A673 (cell line): ENCODE measurements around the gene SLC7A6. TPM values are rescaled to one million over a fixed set of nuclear protein-coding genes. Genes with fewer than 3 reads are reported as not detected.

Experiments
- BruUV-seq: library from RNA; stranded (reverse); fragments of 400-500 nt; replicated peaks from 2 replicates; lab custom pipeline; 2021; lab: Mats Ljungman, UMichigan
- CTCF ChIA-PET: fragments of 300-600 bp; sonication (Branson Sonifier 250); formaldehyde crosslinking; loops from one replicate; lab custom pipeline; 2022; ENCODE audit warnings: antibody characterized with exemption; lab: Charles Lee
- POLR2A ChIA-PET: fragments of 300-600 bp; sonication (Branson Sonifier 250); formaldehyde crosslinking; loops from one replicate; lab custom pipeline; 2022; ENCODE audit warnings: antibody characterized with exemption; ENCODE audit not compliant: low non-redundant PET; lab: Charles Lee
- DNase-seq: peaks from one replicate; pipeline ENCODE4 v3.0.0-alpha.2; 2015; ENCODE audit warnings: low spot score
- H3K27ac ChIP-seq: fragments of 200-600 bp; sonication (generic); 2 replicates; pipeline ENCODE4 v1.5.1; 2016; ENCODE audit warnings: mixed run types, low read depth, mild to moderate bottlenecking, mixed read lengths, antibody characterized with exemption, low read length; ENCODE audit not compliant: poor library complexity, severe bottlenecking
- H3K27me3 ChIP-seq: fragments of 200-600 bp; sonication (generic); replicated peaks from 2 replicates; pipeline ENCODE4 v1.6.1; 2017; ENCODE audit warnings: mixed run types, low read depth, mild to moderate bottlenecking, mixed read lengths, antibody characterized with exemption, low read length; ENCODE audit not compliant: insufficient read depth, poor library complexity
- H3K36me3 ChIP-seq: fragments of 200-600 bp; sonication (generic); 2 replicates; pipeline ENCODE4 v1.6.1; 2016; ENCODE audit warnings: mixed run types, mild to moderate bottlenecking, mixed read lengths, antibody characterized with exemption, low read length; ENCODE audit not compliant: insufficient read depth, poor library complexity, severe bottlenecking
- H3K4me1 ChIP-seq: fragments of 200-600 bp; sonication (generic); 2 replicates; pipeline ENCODE4 v1.6.1; 2017; ENCODE audit warnings: mixed run types, mild to moderate bottlenecking, mixed read lengths, antibody characterized with exemption, low read length; ENCODE audit not compliant: insufficient read depth, poor library complexity, severe bottlenecking
- H3K4me3 ChIP-seq: fragments of 200-600 bp; sonication (generic); 2 replicates; pipeline ENCODE4 v1.5.1; 2016; ENCODE audit warnings: low read depth, mixed run types, mild to moderate bottlenecking, mixed read lengths, low read length; ENCODE audit not compliant: poor library complexity, severe bottlenecking
- H3K9me3 ChIP-seq: fragments of 200-600 bp; sonication (generic); 2 replicates; pipeline ENCODE4 v1.6.1; 2016; ENCODE audit warnings: mixed run types, low read depth, mild to moderate bottlenecking, mixed read lengths, antibody characterized with exemption, low read length; ENCODE audit not compliant: poor library complexity, severe bottlenecking
- EZH2 ChIP-seq: fragments of 200-600 bp; sonication (generic); IDR thresholded peaks from 2 replicates; pipeline ENCODE4 v1.6.1; 2017; ENCODE audit warnings: borderline replicate concordance, low read depth, mild to moderate bottlenecking, mixed read lengths, antibody characterized with exemption, low read length; ENCODE audit not compliant: poor library complexity, severe bottlenecking
- intact Hi-C: fragments of 100-400 bp; cut with micrococcal nuclease; formaldehyde crosslinking; loops from one replicate; pipeline ENCODE4 v1.10.0; 2022; ENCODE audit not compliant: unreplicated experiment
- total RNA-seq: library from RNA; stranded (reverse); gene quantifications from 2 replicates; pipeline ENCODE4 v1.2.3, GENCODE V29; 2021
- TF ChIP-seq, protein P1 (sequence below): fragments of 300-800, 200-600 bp; sonication (generic); conservative IDR thresholded peaks from 2 replicates; pipeline ENCODE4 v1.5.1; 2017; ENCODE audit warnings: low read depth, mild to moderate bottlenecking, antibody characterized with exemption, low read length, moderate library complexity, mixed read lengths

Gene SLC7A6
- total RNA-seq, 1 experiment from 2014 or later, result 58.7 TPM

- TF ChIP-seq, protein P1, sequence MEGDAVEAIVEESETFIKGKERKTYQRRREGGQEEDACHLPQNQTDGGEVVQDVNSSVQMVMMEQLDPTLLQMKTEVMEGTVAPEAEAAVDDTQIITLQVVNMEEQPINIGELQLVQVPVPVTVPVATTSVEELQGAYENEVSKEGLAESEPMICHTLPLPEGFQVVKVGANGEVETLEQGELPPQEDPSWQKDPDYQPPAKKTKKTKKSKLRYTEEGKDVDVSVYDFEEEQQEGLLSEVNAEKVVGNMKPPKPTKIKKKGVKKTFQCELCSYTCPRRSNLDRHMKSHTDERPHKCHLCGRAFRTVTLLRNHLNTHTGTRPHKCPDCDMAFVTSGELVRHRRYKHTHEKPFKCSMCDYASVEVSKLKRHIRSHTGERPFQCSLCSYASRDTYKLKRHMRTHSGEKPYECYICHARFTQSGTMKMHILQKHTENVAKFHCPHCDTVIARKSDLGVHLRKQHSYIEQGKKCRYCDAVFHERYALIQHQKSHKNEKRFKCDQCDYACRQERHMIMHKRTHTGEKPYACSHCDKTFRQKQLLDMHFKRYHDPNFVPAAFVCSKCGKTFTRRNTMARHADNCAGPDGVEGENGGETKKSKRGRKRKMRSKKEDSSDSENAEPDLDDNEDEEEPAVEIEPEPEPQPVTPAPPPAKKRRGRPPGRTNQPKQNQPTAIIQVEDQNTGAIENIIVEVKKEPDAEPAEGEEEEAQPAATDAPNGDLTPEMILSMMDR, result no peak
- no peak for TF ChIP-seq EZH2
- Histone ChIP-seq H3K4me1 (no peaks in the 10 kb centered on the region), H3K9me3 (no peaks in the 10 kb centered on the region), H3K27ac (no peak overlapping the region), H3K36me3 (peaks cover 18% of the 10 kb centered on the region), H3K27me3 (no peaks in the 10 kb centered on the region), H3K4me3 (no peak overlapping the region)
- BruUV-seq, result no TSS peak
- CTCF ChIA-PET, result no interaction called here
- no peak for DNase-seq
- intact Hi-C loops, result loop anchor here (10.0 kb wide), 1 partner anchor 230 kb away; no protein-coding TSS in a partner anchor
- POLR2A ChIA-PET, result no interaction called here
Measured at GRCh38 chr16:68324336-68324735, 60.0 kb downstream of the SLC7A6 start.

DNA sequence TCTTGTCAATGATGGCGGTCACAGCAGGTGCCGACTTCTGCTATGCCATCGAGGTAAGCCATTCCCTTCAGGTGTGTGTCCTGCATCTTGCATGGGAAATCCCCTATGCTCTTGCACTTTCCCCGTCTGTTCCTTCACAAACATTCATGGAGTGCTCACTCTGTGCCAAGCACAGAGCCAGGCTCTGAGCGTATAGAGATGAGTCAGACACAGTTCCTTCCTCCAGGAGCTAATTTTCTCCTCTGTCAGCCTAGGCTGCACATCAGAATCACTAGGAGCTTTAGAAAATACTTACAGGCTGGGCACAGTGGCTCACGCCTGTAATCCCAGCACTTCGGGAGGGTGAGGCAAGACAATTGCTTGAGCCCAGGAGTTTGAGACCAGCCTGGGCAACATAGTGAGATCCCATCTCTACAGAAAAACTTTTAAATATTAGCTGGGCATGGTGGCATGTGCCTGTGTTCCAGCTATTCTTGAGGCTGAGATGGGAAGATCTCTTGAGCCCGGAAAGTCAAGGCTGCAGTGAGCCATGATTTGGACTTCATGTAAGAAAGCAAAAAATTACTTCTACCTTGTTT is 60.5 kb downstream of the SLC7A6 start:
- no TSS peak for BruUV-seq
- Histone ChIP-seq H3K27ac (no peak overlapping the region), H3K36me3 (peaks cover 21% of the 10 kb centered on the region), H3K4me3 (no peak overlapping the region), H3K9me3 (no peaks in the 10 kb centered on the region), H3K4me1 (no peaks in the 10 kb centered on the region), H3K27me3 (no peaks in the 10 kb centered on the region)
- no peak for TF ChIP-seq EZH2
- TF ChIP-seq, protein P1, result no peak
- intact Hi-C loops, result loop anchor here (10.0 kb wide), 1 partner anchor 230 kb away; no protein-coding TSS in a partner anchor
- DNase-seq, result no peak
- ChIA-PET POLR2A (no interaction called here), CTCF (no interaction called here)

- no peak overlapping the region for H3K4me3 ChIP-seq
- peak; percentile 94 for DNase-seq
- no peaks in the 10 kb centered on the region for H3K27me3 ChIP-seq
- ChIA-PET POLR2A (interaction anchor here (0.5 kb wide), 1 partner anchor 178 kb away, joined by 13 read pairs; no protein-coding TSS in a partner anchor), CTCF (interaction anchor here (1.1 kb wide), 1 partner anchor 67 kb away, joined by 3 read pairs; no protein-coding TSS in a partner anchor)
- no peak overlapping the region for H3K27ac ChIP-seq
- H3K4me1 ChIP-seq, result peaks cover 17% of the 10 kb centered on the region
- intact Hi-C loops, result loop anchor here (2.0 to 10.0 kb wide), 3 partner anchors 64 to 234 kb away; partner anchors contain the start of gene SLC7A6
- no TSS peak for BruUV-seq
- no peak for TF ChIP-seq EZH2
- TF ChIP-seq, protein P1, result peak; percentile 90
- H3K9me3 ChIP-seq, result no peaks in the 10 kb centered on the region
- peaks cover 17% of the 10 kb centered on the region for H3K36me3 ChIP-seq
Measured at GRCh38 chr16:68328151-68328859, 64.0 kb downstream of the SLC7A6 start.
